H1 (cell line): ENCODE measurements around the gene TRIP13. TPM values are rescaled to one million over a fixed set of nuclear protein-coding genes. Genes with fewer than 3 reads are reported as not detected.
"Not testable (repeated sequence)": the region's sequence is repeated elsewhere in the genome, so short reads cannot be mapped to it uniquely, and the experiment has no call there.

Experiments used
- CTCF ChIA-PET: fragments of 300-600 bp; sonication (Branson Sonifier 250); formaldehyde crosslinking; loops from one replicate; lab custom pipeline; 2021; ENCODE audit not compliant: partially characterized antibody; lab: Charles Lee
- POLR2A ChIA-PET: fragments of 300-600 bp; sonication (Branson Sonifier 250); formaldehyde crosslinking; loops from one replicate; lab custom pipeline; 2021; ENCODE audit warnings: inconsistent platforms; ENCODE audit not compliant: partially characterized antibody; lab: Charles Lee
- DNase-seq, 2 experiments: peaks; one replicate each; pipeline versions ENCODE4 v3.0.0 to v3.0.0-alpha.2; 2010 to 2022; ENCODE audit warnings: low spot score in 2 of 2, low read depth in 1 of 2, mixed read lengths in 1 of 2
- FAIRE-seq: peaks from 2 replicates; lab custom pipeline; 2011; peaks lifted over from hg19 to GRCh38; lab: Jason Lieb, UNC
- H2AFZ ChIP-seq: 2 replicates; pipeline ENCODE4 v1.8.1; 2012; ENCODE audit warnings: low read length, inconsistent platforms
- H2AK5ac ChIP-seq: 2 replicates; pipeline ENCODE4 v1.6.1; 2013; ENCODE audit warnings: low read depth, low read length
- H2BK120ac ChIP-seq: replicated peaks from 2 replicates; pipeline ENCODE3; 2013; ENCODE audit warnings: low read depth, low read length, inconsistent platforms
- H2BK12ac ChIP-seq: 2 replicates; pipeline ENCODE4 v1.6.1; 2013; ENCODE audit warnings: low read depth, low read length
- H2BK15ac ChIP-seq: 2 replicates; pipeline ENCODE4 v1.6.1; 2013; ENCODE audit warnings: low read length
- H2BK20ac ChIP-seq: 2 replicates; pipeline ENCODE4 v1.6.1; 2013; ENCODE audit warnings: low read length
- H2BK5ac ChIP-seq: 2 replicates; pipeline ENCODE4 v1.6.1; 2013; ENCODE audit warnings: low read depth, low read length
- H3K14ac ChIP-seq: 2 replicates; pipeline ENCODE4 v1.6.1; 2013; ENCODE audit warnings: inconsistent platforms; ENCODE audit not compliant: insufficient read length
- H3K18ac ChIP-seq: 2 replicates; pipeline ENCODE4 v1.6.1; 2013; ENCODE audit warnings: low read length; ENCODE audit errors: extremely low read depth
- H3K23ac ChIP-seq: 2 replicates; pipeline ENCODE4 v1.6.1; 2013; ENCODE audit warnings: inconsistent platforms; ENCODE audit not compliant: insufficient read length
- H3K23me2 ChIP-seq: 2 replicates; pipeline ENCODE4 v1.6.1; 2013; ENCODE audit warnings: low read depth, low read length
- H3K27ac ChIP-seq: 2 replicates; pipeline ENCODE4 v1.6.1; 2011; ENCODE audit warnings: low read depth, low read length, inconsistent platforms
- H3K27me3 ChIP-seq, 4 experiments: replicated peaks in 1 of 4; 1 replicate in 1 of 4; 2 replicates in 3 of 4; pipeline versions ENCODE4 v1.6.1 to v1.8.1; 2011 to 2013; ENCODE audit warnings: low read length in 3 of 4, mild to moderate bottlenecking in 3 of 4, inconsistent platforms in 2 of 4, mixed read lengths in 2 of 4, moderate library complexity in 1 of 4; ENCODE audit not compliant: control insufficient read depth in 3 of 4, insufficient read depth in 3 of 4; ENCODE audit errors: extremely low read depth in 1 of 4
- H3K36me3 ChIP-seq, 4 experiments: 2 replicates each; pipeline versions ENCODE4 v1.6.1 to v1.8.1; 2011 to 2013; ENCODE audit warnings: mild to moderate bottlenecking in 4 of 4, low read length in 3 of 4, moderate library complexity in 2 of 4, control low read depth in 1 of 4, inconsistent platforms in 1 of 4; ENCODE audit not compliant: insufficient read depth in 4 of 4, control insufficient read depth in 2 of 4
- H3K4ac ChIP-seq: replicated peaks from 2 replicates; pipeline ENCODE3; 2013; ENCODE audit warnings: low read length, low read depth, mixed read lengths, inconsistent platforms; ENCODE audit not compliant: insufficient read length
- H3K4me1 ChIP-seq, 4 experiments: replicated peaks in 1 of 4; 1 replicate in 1 of 4; 2 replicates in 3 of 4; pipeline versions ENCODE4 v1.6.1 to v1.8.1; 2011 to 2013; ENCODE audit warnings: low read length in 3 of 4, inconsistent platforms in 2 of 4, mixed read lengths in 1 of 4; ENCODE audit not compliant: insufficient read depth in 4 of 4, control insufficient read depth in 3 of 4
- H3K4me2 ChIP-seq, 2 experiments: 2 replicates each; pipeline versions ENCODE4 v1.6.1 to v1.8.1; 2011 to 2013; ENCODE audit warnings: low read depth in 2 of 2, low read length in 2 of 2, control low read depth in 1 of 2, inconsistent platforms in 1 of 2, mild to moderate bottlenecking in 1 of 2; ENCODE audit not compliant: insufficient read depth in 1 of 2
- H3K4me3 ChIP-seq, 4 experiments: fragments of 200-600, 300-600 bp in 1 of 4; sonication (generic), shearing (Covaris generic), sonication (Bioruptor Twin) in 1 of 4; 2 replicates each; pipeline versions ENCODE4 v1.5.1 to v1.8.1; 2011 to 2016; ENCODE audit warnings: low read length in 4 of 4, low read depth in 3 of 4, control low read depth in 2 of 4, inconsistent platforms in 2 of 4, mild to moderate bottlenecking in 2 of 4, mixed read lengths in 1 of 4, moderate library complexity in 1 of 4; ENCODE audit not compliant: insufficient read depth in 2 of 4; ENCODE audit errors: extremely low read depth in 1 of 4
- H3K56ac ChIP-seq: replicated peaks from 2 replicates; pipeline ENCODE3; 2013; ENCODE audit warnings: low read depth, mild to moderate bottlenecking, mixed read lengths, low read length, inconsistent platforms; ENCODE audit not compliant: insufficient read length
- H3K79me1 ChIP-seq: 2 replicates; pipeline ENCODE4 v1.6.1; 2013; ENCODE audit warnings: low read depth, low read length, control low read depth
- H3K79me2 ChIP-seq, 2 experiments: 2 replicates each; pipeline versions ENCODE4 v1.6.1 to v1.8.1; 2012 to 2013; ENCODE audit warnings: low read length in 2 of 2, mild to moderate bottlenecking in 2 of 2, inconsistent platforms in 1 of 2; ENCODE audit not compliant: insufficient read depth in 2 of 2, control insufficient read depth in 1 of 2
- H3K9ac ChIP-seq, 4 experiments: replicated peaks in 1 of 4; 1 replicate in 1 of 4; 2 replicates in 3 of 4; pipeline versions ENCODE4 v1.6.1 to v1.8.1; 2011 to 2013; ENCODE audit warnings: low read depth in 3 of 4, low read length in 3 of 4, control low read depth in 2 of 4, mild to moderate bottlenecking in 2 of 4, moderate library complexity in 2 of 4, inconsistent platforms in 1 of 4; ENCODE audit errors: extremely low read depth in 1 of 4
- H3K9me3 ChIP-seq, 2 experiments: 2 replicates each; pipeline versions ENCODE4 v1.6.1 to v1.8.1; 2012 to 2013; ENCODE audit warnings: mild to moderate bottlenecking in 2 of 2, moderate library complexity in 2 of 2, control low read depth in 1 of 2, inconsistent platforms in 1 of 2, low read depth in 1 of 2, low read length in 1 of 2, mixed read lengths in 1 of 2; ENCODE audit not compliant: insufficient read depth in 2 of 2
- H4K20me1 ChIP-seq, 2 experiments: replicated peaks in 1 of 2; 2 replicates each; pipeline versions ENCODE3 to v1.8.1; 2011 to 2013; ENCODE audit warnings: inconsistent platforms in 2 of 2, low read length in 2 of 2, mild to moderate bottlenecking in 1 of 2; ENCODE audit not compliant: insufficient read depth in 2 of 2, control insufficient read depth in 1 of 2
- H4K5ac ChIP-seq: 2 replicates; pipeline ENCODE4 v1.6.1; 2013; ENCODE audit warnings: low read length, low read depth, mixed read lengths, inconsistent platforms; ENCODE audit not compliant: insufficient read length
- H4K8ac ChIP-seq: 2 replicates; pipeline ENCODE4 v1.8.0; 2013; ENCODE audit warnings: mild to moderate bottlenecking, moderate library complexity, low read length, inconsistent platforms; ENCODE audit not compliant: insufficient read depth; ENCODE audit errors: extremely low read depth
- H4K91ac ChIP-seq: replicated peaks from 2 replicates; pipeline ENCODE3; 2013; ENCODE audit warnings: low read length, mixed read lengths, inconsistent platforms; ENCODE audit not compliant: insufficient read length
- WGBS, 2 experiments: shearing (Covaris generic) in 1 of 2; methylation state at CpG; one replicate each; pipeline versions ENCODE4 v1.1.6 to v1.1.7; 2013 to 2015; ENCODE audit warnings: low lambda C conversion rate in 2 of 2, mixed read lengths in 2 of 2, inconsistent platforms in 1 of 2, low coverage in 1 of 2, missing lambda C conversion rate in 1 of 2; ENCODE audit not compliant: insufficient replicate concordance in 2 of 2, insufficient coverage in 1 of 2, insufficient read length in 1 of 2; ENCODE audit errors: extremely low coverage in 1 of 2, missing lambda C conversion rate in 1 of 2; 5-methylcytosine and 5-hydroxymethylcytosine counted together
- polyA plus RNA-seq, 7 experiments: library from polyadenylated mRNA; depleted of rRNA in 3 of 7; stranded (reverse) in 5 of 7; unstranded in 2 of 7; fragments of >200 nt in 5 of 7; fragments of 200-250 nt in 2 of 7; gene quantifications; 1 replicate in 5 of 7; 2 replicates in 1 of 7; 4 replicates in 1 of 7; pipeline versions ENCODE4 v1.2.1 to v1.2.3, GENCODE V29; 2011 to 2013; ENCODE audit warnings: missing spikeins in 2 of 7, mixed read lengths in 2 of 7
- total RNA-seq: library from RNA; stranded (reverse); fragmentation: NEBNext Ultra II Directional; extraction: Animal tissue kit (Norgen Biotek cat#: 25700); gene quantifications from 2 replicates; pipeline ENCODE4 v1.2.1, GENCODE V29; 2021

Gene TRIP13
- total and polyA plus RNA-seq, 2 of the 8 experiments (the other 6 are each of a cell fraction or from before 2014, with no cell fraction given) = 20.0 to 39.2 TPM

- H3K14ac ChIP-seq, H4K91ac ChIP-seq, H3K56ac ChIP-seq, H3K9ac ChIP-seq, H2BK20ac ChIP-seq, H2BK120ac ChIP-seq, H3K27me3 ChIP-seq, H3K4me1 ChIP-seq, H3K23me2 ChIP-seq, POLR2A ChIA-PET, FAIRE-seq, DNase-seq, H2BK5ac ChIP-seq, H3K23ac ChIP-seq, H3K18ac ChIP-seq, H4K8ac ChIP-seq, H3K4me3 ChIP-seq, H3K4me2 ChIP-seq, H2AFZ ChIP-seq, H3K27ac ChIP-seq, H3K9me3 ChIP-seq, H4K5ac ChIP-seq, H2AK5ac ChIP-seq, H2BK15ac ChIP-seq, H2BK12ac ChIP-seq, H3K4ac ChIP-seq: not testable (repeated sequence)
- Histone ChIP-seq H4K20me1 (peaks cover 11 to 37% of the 10 kb centered on the region in 2 experiments), H3K79me2 (peaks cover 0 to 27% of the 10 kb centered on the region in 2 experiments; a peak in 3 of 4 replicates), H3K36me3 (peaks cover 24 to 65% (median 62%) of the 10 kb centered on the region in 4 experiments), H3K79me1 (peaks cover 24% of the 10 kb centered on the region)
- CTCF ChIA-PET = interaction anchor here (1.0 to 1.1 kb wide), 2 partner anchors 9 to 112 kb away, joined by 3 read pairs; no protein-coding TSS in a partner anchor
- WGBS, 2 experiments = no CpG with 5 or more reads among the region's 8 CpGs
Measured at GRCh38 chr5:878677-879076, 14.0 kb upstream of the TRIP13 start.
